ENCODE results near the gene MBNL1.
"Not testable (repeated sequence)": the region's sequence is repeated elsewhere in the genome, so short reads cannot be mapped to it uniquely, and the experiment has no call there.

MBNL1 gene

DNA sequence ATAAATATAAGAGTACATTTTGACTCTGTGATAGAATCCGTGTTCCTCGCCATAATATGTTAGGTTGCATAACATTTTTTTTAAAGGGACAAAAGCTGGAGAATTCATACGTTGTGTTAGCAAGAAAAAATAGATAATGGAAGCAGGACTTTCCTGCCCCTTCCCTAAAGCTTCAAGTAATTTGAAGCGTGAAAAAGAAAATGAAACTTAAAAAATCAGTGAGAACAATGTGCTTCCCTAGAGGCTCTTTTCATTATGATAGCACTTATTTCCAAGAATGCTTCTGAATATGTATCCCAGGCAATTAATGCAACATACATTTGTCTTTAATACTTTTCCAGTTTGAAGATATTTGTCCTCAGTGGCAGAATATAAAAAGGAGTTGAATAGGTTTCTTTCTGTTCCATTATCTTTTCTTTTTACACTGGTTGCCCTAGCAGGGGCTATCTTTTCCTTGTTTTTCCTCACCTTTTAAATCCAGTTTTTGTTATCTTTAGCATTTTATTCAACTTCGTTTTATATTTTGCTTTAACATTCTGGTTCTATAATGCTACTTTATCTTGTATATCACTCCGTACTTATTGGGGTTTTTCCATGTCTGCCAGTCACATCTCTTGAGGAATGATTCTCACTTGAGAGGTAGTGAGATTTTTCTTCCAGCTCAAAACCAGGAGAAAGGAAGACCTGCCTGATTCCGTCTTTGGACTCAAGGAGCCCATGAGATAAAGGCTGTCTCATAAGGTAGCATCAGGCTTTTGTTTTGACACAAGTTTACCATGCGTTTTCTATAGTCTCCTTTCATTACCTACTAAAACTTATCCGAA is 113.8 kb downstream of the MBNL1 start:
- DNase-seq = no peak

DNA sequence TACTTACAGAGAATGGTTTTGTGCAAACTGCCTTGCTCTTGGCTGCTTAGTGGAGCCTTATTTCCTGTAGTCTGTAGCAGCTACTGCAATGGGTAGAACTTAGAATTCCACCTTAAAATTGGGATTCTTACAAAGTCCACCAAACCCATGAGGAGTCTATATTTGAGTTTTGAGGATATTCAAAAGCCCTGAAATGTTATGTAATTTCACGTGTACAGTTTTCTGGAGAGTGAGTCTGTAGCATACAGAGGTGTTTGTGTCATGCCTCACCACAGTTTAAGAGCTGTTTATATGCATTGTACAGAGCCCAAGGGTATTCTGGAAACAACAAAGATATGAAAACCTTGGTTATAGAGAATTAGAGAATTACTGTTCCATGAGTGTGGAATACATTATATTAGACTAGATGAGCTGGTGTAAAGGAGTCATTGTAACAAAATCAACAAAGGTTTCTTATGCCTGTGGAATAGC is 114.4 kb downstream of the MBNL1 start:
- DNase-seq = no peak

DNA sequence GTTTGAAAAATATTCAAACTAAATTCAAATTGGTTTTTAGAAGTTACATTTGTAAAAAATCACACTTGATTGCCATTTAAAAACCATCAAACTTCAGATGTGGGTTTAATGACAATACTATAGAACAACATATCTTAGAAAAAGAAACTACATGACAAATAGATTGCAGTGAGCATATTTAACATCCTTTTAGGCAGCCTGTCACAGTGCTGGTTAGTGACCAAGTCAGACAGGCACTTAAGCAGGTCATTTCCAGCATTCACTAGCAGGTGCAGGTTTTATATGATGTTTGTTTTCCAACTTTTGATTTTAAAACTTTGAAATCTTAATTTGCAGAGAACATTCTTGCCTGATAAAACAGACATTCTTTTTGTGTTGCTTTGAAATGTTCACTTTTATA is 115.7 kb downstream of the MBNL1 start:
- no peak for DNase-seq

DNA sequence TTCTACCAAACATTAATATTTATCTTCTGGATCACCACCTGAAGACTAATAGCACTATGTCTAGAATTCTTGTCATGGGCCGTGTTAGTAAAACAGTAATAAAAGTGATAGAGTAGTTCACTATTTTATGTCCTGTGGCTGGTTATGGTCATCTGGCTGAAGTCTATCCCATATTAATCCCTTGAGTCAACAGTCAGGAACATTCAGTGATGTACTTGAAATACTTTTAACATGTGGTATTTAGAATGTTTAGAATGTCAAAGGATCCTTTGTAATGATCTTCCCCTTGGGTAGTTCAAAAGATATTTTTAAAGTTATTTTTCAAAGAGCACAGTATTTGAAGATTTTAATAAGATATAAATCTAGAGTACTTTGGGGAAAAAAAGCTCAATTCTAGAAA is 117.0 kb downstream of the MBNL1 start:
- no peak for DNase-seq

DNA sequence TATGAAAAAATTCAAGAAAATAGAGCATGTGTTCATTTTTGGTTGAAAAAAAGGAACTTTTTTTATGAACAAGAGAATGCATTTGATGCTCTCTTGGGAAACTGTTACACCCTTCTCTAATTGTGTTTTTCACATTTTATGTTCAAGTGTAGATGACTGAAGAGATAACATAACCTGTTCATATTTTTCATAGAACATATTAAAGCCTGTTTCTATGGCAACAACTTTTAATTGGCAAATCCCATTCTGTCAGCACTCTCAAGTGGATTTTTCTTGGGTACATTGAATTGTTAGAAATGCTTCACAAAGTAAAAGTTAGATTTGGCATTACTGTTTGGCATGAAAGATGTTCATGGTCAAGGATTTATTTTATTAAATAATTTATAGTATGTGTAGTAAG is 117.5 kb downstream of the MBNL1 start:
- no peak for DNase-seq

DNA sequence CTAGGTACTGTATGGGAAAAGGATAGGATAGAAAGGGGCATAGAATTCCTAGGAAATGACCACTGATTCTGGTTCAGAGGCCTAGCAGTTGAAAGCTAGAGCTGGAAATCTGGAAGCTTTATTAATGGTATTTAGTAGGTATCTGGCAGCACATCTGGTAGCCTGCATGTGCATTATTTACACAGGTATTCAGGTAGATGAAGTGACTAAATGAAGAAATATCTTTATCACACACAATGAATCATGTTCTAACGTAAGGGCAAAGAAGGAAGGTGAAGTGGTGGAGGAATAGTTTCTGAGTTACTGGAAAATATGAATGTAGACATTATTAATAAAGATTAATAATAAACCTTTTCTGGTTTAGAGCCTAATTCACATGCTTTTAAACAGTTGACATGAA is 119.9 kb downstream of the MBNL1 start:
- DNase-seq = no peak

DNA sequence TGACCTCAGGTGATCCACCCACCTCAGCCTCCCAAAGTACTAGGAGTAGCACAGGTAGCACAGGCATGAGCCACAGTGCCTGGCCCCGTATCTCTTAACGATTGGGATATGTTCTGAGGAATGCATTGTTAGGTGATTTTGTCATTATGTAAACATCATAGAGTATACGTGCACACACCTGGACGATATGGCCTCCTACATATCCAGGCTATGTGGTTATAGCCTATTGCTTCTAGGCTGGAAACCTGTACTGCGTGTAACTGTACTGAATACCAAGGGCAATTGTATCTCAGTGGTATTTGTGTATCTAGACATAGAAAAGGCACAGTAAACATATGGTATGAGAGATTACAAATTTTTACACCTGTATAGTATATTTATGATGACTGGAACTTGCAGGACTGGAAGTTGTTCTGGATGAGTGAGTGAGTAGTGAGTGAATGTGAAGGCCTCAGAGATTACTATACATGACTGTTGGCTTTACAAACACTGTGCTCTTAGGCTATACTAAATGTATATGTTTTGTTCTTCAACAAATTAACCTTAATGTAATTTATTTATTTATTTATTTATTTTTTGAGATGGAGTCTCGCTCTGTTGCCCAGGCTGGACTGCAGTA is 120.7 kb downstream of the MBNL1 start:
- DNase-seq = no peak

DNA sequence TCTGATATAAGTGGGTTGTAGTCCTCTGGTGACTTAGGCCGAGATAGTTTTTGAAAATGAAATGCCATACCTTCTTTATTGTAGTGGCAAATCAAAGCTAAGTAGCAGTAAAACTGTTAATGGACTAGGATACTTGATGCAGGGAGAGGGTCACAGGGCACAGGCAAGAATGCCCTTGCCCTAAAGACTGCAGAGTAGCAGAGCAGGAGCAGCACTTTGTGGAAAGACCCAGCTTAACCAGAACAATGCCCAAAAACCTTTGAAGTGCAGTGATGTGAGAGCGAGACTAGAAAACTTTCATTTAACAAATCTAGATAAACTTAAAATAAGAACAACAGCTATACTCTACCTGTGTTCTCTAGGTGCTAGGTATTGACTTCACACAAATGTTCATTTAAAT is 121.9 kb downstream of the MBNL1 start:
- no peak for DNase-seq

DNA sequence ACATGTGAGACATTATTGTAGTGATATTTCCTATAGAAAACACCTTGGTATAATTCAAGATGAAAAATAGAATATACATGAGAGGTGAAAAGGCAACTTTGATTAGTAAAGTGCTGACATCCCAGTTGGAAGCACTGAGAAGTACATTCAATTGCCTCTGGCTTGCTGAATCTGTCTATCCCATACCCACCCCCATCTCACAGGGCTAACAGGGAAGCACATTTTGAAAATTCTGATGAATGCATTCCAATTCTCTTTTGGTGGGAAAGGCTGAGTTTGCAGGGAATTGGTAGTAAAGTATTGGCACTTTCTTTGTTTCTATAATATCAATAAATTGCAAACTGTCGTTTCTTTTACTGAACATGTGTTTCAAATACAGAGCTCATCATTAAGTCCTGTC is 122.9 kb downstream of the MBNL1 start:
- DNase-seq = no peak

DNA sequence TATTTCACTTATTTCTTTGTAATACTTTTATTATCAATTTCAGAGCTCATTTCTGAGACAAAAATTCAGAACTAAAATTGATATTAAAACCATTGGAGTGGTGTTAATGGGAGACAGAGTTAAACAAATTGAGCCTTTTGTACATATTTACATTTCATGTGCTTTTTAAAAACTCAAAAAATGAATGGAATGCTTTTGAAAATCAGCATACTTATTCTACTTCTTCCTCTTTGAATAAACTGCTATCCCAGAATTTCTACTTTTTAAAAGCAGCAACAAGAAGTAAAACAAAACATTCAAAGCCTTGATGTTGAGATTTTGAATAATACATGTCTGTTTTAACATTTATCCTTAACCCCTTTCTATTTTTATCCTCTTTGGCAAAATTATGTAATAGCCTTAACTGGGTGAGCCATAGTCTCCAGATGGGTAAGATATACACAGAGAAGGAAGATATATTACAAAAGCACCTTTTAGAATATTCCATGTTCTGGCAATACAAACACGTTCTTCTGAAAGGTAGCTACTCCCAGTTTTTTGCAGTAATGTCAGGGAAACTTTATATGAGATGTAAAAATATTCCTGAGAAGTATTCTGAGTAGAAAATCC is 123.6 kb downstream of the MBNL1 start:
- DNase-seq = no peak

DNA sequence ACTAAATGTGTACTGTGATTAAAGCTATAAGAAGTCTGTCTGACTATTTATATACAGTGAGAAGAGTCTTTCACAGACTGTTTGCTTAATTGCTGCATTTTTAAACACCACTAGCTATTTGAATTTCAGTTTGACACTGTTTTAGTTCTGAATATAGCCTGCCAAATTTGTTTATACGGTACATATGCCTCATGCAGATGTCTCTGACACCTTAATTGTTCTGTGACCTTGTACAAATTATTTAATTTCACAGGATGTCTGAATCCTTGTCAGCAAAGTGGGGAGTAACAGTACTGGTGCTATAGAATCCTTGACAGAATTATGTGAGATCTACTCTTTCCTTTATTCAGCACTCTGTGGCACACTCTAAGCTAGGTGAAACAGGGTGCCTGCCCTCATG is 125.5 kb downstream of the MBNL1 start:
- no peak for DNase-seq

DNA sequence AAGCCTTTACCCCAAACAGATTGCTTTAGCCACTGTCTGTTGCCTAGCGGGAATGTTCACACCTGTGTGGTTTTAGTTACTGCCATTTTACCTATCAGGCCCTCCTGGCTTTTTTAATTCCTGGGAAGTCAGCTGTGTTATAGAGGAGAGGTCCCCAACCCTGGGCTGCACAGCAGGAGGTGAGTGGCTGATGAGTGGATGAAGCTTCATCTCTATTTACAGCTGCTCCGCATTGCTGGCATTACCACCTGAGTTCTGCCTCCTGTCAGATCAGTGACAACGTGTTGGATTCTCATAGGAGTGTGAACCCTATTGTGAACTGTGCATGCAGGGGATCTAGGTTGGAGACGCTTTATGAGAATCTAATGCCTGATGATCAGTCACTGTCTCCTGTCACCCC is 127.0 kb downstream of the MBNL1 start:
- no peak for DNase-seq

DNA sequence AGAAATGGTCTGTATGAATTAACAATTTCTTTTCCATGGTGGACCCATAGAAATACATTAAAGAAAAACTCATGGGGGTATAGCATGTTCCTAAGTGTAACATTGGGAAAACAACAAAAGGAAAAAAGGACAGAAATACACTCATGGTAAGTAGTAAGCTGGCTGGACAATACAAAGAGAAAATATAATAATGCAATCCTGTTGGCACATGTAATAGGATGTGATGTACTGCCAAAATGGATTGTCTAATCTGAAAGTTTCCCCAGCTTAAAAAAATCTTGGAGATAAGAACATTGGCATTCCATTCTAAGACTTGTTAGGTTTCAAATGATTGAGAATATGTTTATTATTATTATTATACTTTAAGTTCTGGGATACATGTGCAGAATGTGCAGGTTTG is 128.1 kb downstream of the MBNL1 start:
- no peak for DNase-seq

DNA sequence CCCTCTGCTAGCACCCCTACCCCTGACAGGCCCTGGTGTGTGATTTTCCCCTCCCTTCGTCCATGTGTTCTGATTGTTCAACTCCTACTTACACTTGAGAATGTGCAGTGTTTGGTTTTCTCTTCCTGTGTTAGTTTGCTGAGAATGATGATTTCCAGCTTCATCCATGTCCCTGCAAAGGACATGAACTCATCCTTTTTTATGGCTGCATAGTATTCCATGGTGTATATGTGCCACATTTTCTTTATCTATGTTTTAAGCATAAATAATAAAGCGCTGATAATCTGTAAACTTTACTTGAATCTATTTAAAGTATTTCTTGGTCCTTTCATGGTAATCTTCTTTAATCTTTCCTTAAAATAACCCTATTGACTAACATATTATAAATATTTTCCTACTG is 128.6 kb downstream of the MBNL1 start:
- not testable (repeated sequence) for DNase-seq

DNA sequence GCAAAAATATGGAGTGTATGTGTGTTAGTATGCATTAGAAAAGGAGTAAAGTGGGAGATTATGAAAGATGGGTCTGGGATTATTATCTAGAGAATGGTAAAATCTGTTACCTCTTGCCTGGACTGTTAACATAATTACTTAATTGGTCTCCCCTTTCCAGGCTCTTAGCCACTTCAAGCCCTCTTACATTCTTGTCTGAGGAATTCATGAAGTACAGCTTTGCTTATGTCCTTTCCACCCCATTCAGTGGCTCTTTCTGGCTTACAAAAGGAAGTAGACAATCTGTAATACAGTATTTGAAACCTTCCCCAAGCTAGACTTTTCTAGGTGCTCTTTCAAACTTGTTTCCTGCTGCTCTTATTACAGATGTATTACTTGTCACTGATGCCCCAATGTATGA is 129.8 kb downstream of the MBNL1 start:
- DNase-seq = no peak

DNA sequence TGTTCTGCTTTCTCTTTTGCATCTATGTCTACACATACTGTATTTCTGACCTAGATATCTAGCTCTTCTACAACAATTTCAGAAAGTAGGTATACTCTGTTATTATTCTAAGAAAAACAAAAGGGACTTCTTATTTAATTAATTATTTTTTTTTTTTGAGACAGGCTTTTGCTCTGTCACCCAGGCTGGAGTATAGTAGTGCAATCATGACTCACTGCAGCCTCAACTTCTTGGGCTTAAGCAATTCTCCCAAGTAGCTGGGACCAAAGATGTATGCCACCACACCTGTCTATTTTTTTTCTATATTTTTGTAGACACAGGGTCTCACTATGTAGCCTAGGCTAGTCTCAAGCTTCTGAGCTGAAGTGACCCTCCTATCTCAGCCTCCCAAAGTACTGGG is 130.6 kb downstream of the MBNL1 start:
- DNase-seq = no peak

DNA sequence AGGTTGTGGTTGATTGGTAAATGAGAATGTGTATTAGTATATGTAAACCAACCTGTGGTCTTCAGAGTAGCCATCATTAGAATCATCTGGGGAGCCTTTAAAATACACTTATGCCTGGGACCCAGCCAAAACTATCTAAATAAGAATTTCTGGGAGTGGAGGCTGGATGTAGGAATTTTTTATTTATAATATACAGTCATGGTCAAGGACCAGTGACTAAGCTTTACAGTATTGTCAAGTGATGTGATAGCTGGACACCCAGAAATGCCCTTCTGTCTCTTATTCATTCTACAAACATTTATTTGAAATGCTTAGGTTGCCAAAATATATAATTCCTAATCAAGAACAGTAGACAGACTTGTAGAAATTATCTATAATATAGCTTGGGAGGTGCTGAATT is 132.2 kb downstream of the MBNL1 start:
- no peak for DNase-seq

DNA sequence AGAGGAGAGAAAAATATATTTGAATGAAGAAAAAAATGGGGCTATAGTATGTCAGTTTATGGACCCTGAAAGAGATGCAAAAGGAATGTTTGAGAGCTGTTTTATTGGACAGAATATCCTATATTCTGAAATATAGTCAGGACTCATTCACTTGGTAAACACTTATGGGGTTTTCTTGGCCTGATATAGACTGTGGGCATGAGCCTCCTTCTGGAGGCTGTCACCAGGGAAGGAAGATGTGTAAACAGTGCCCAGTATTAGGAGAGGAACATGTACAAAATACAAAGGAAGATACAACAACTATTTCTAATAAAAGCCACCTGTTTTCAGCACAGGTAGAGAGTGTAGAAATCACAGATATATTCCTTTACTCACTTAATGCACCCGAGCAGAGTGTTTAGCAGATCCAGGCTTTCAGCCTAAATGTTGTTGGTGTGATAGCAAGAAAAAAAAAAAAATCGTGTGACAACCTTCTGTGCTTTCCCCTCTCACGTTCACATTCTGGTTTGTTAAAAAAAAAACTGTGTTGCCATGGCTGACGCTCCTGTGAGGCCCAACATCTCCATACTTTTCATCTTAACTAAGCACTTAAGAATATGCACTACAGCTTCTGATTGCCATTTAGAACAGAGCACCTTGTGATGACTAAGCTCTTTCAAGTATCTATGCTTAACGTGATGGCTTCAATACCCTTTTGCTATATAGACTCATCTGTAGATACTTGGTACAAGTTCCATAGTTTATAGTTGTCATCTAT is 134.1 kb downstream of the MBNL1 start:
- no peak for DNase-seq

DNA sequence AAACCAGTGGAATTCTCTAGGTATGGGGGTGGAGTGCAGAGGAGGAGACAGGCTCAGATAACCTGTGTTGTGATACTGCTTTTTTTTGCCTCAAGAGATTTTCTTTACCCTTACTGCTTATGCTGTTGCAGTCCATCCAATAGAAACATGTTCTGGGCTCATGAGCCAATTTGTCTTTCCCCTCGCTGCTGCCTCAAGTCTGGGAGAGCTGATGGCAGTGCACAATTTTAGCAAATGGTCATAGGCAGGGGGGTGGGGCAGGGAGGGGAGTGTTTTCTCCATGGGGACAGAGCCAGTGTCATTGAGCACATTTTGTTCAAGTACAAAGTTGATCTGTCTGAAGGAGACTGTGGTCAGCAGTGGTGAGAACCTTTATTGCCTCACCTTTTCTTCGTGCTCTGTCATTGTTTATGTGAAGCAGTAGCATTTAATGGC is 134.9 kb downstream of the MBNL1 start:
- no peak for DNase-seq

DNA sequence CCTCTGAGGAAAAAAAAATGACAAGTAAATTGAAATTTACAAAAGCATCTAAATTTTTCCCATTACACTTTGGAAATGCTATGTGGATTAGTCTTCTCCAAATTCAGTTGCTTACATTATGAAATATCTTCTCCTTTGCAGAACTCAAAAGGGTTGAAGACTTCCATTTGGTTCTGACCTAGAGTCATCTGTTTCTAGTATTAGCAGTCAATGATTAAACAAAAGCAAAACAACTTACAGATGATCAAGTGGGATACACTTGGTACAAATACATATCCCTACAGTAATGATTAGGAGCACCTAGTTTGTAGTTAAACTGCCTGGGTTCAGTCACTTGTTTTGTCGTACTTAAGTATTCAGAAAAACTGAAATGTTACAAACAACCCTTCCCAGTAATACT is 136.2 kb downstream of the MBNL1 start:
- no peak for DNase-seq

DNA sequence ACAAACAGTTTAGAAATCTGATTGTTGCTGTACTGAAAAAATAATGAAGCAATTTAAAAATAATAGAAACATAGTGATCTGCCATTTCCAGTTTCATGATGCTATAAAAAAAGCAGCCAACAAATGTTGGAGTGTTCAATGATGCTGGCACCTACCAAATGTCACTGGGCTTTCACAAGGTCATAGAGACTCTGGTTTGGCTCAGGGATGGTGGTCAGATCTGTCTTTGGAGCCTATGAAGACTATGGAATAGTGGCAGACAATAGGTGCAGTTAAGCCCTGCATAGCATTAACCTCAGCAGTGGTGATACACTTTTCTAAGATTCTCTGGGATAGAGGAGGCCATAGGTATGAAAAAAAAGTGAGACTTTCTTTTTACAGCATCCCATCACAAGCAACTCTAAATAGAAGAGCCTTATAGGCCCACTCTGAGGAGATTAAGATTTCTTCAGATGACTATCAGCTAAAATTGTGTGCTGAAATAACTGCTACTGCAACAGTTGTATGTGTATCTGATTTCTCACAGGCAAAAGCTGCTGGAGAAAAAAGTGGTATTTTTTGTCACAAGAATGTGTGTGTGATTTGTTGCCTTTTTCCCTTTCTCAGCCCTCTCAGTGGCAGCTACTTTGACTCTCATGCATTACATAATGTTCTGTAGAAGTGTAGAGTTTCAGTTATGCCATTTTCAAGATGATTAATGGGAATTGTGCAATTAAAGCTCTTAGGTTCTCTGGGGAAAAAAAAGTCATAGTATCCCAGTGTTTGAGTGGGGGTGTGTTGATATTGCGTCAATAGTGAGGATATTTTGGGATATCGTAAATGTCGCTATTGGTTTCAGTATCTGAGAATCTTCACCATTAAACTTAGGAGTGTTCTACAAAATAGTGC is 137.4 kb downstream of the MBNL1 start:
- no peak for DNase-seq

DNA sequence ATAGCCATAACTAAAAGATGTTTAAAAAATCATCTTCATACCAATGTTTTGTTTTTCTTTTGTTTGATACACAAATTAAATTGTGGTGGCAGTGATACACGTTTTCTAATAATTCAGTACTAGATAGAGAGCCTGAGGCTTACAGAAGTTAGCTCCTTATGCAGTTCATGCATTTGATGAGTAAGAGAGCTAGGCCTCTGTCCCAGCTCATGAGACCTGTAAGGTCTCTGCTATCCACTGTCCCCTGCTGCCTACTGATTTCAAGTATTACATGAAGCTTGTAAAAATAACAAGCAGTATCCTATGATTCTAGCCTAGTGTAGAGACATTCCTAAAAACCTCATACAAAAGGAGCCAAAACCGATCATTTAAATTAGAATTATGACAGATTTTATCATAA is 144.5 kb downstream of the MBNL1 start:
- DNase-seq = no peak

Data from activated CD8-positive, alpha-beta memory T cell treated with anti-CD3 and anti-CD28 coated beads, Interleukin-2, amount 50 U/mL, for 4 hours (primary cell).